ENCODE measurements around the gene KLF2.

GRCh38 chr19:16360738-16361137 is 36.1 kb downstream of the KLF2 start:
- TF ChIP-seq CTCF (IDR thresholded peaks at IDR 0.05) (no peak), EZH2 (IDR thresholded peaks at IDR 0.05; ENCODE audit: borderline replicate concordance, insufficient read depth, low read depth, low read length, poor library complexity, severe bottlenecking) (no peak)

All from B cell (primary cell).